MCF 10A (cell line): Measurements from ENCODE around the gene GAL3ST2. TPM values are rescaled to one million over a fixed set of nuclear protein-coding genes. Genes with fewer than 3 reads are reported as not detected.

ENCODE experiments used
- BruUV-seq: library from RNA; stranded (reverse); fragments of 400-500 nt; replicated peaks from 2 replicates; lab custom pipeline; 2021; lab: Mats Ljungman, UMichigan
- CTCF ChIA-PET: fragments of 300-600 bp; sonication (Branson Sonifier 250); formaldehyde crosslinking; extraction: SDS; loops from one replicate; lab custom pipeline; 2021; ENCODE audit warnings: antibody characterized with exemption, inconsistent platforms; lab: Yijun Ruan, JAX
- POLR2A ChIA-PET: fragments of 300-600, 350-650 bp; sonication (Branson Sonifier 250); formaldehyde crosslinking; extraction: SDS; loops from one replicate; lab custom pipeline; 2020; ENCODE audit warnings: antibody characterized with exemption, inconsistent platforms; lab: Yijun Ruan, JAX
- DNase-seq: peaks from one replicate; pipeline ENCODE4 v3.0.0-alpha.2; 2018; ENCODE audit not compliant: unreplicated experiment
- H3K27ac Mint-ChIP-seq: one replicate; pipeline ENCODE4 v1.8.0; 2022; ENCODE audit warnings: mild to moderate bottlenecking, low read depth, mixed read lengths; ENCODE audit not compliant: unreplicated experiment
- H3K27me3 Mint-ChIP-seq: one replicate; pipeline ENCODE4 v1.8.0; 2022; ENCODE audit warnings: mixed read lengths; ENCODE audit not compliant: insufficient read depth, unreplicated experiment
- H3K36me3 Mint-ChIP-seq: one replicate; pipeline ENCODE4 v1.8.0; 2022; ENCODE audit warnings: mild to moderate bottlenecking, moderate library complexity, mixed read lengths; ENCODE audit not compliant: insufficient read depth, unreplicated experiment
- H3K4me1 Mint-ChIP-seq: one replicate; pipeline ENCODE4 v1.8.0; 2022; ENCODE audit warnings: mixed read lengths; ENCODE audit not compliant: insufficient read depth, unreplicated experiment
- H3K4me3 Mint-ChIP-seq: one replicate; pipeline ENCODE4 v1.8.0; 2022; ENCODE audit warnings: mild to moderate bottlenecking, moderate library complexity, mixed read lengths; ENCODE audit not compliant: unreplicated experiment
- H3K9me3 Mint-ChIP-seq: one replicate; pipeline ENCODE4 v1.8.0; 2022; ENCODE audit warnings: mixed read lengths; ENCODE audit not compliant: unreplicated experiment
- intact Hi-C: fragments of 100-400 bp; cut with micrococcal nuclease; formaldehyde crosslinking; loops from 2 replicates; pipeline ENCODE4 v1.14.1; 2022
- total RNA-seq: library from RNA; stranded (reverse); gene quantifications from 2 replicates; pipeline ENCODE4 v1.2.3, GENCODE V29; 2022
- TF ChIP-seq, protein P1 (sequence below): fragments of 200-600 bp; IDR thresholded peaks from one replicate; pipeline ENCODE4 v1.8.0; 2022; ENCODE audit warnings: antibody characterized with exemption, mild to moderate bottlenecking; ENCODE audit not compliant: unreplicated experiment

GAL3ST2 gene
- total RNA-seq, 1 experiment from 2014 or later: not detected

DNA sequence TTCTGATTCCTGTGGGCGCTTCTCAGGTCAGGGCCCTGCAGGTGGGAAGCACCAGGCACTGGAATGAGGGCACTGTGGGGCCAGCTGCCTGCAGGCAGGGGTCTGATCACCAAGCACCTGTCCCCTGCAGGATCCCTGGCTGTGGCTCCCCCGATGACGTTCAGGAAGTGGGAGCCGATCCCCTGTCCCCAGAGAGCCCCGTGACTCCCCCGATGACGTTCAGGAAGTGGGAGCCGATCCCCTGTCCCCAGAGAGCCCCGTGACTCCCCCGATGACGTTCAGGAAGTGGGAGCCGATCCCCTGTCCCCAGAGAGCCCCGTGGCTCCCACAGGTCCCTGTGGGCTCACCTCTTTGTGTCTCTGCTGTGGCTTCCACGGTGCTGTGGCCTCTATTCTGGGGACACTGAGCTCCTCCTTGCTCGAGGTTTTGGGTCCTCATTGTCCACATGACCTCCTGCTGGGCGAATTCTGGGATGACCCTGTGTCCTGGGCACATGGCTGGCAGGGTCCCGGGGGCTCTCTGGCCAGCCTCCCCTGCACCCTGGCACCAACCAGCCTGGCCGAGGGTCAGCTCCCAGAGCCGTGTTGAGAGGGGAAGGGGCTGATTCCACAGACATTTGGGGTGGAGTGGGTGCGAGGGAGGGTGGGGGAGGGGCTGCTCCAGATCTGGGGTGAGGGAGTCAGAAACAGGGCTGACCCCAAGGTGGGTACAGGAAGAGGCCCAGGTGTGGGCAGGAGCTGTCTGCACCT, 37.2 kb downstream of the GAL3ST2 start:
- no peaks in the 10 kb centered on the region for H3K9me3 Mint-ChIP-seq
- POLR2A ChIA-PET: no interaction called here
- TF ChIP-seq, protein P1, sequence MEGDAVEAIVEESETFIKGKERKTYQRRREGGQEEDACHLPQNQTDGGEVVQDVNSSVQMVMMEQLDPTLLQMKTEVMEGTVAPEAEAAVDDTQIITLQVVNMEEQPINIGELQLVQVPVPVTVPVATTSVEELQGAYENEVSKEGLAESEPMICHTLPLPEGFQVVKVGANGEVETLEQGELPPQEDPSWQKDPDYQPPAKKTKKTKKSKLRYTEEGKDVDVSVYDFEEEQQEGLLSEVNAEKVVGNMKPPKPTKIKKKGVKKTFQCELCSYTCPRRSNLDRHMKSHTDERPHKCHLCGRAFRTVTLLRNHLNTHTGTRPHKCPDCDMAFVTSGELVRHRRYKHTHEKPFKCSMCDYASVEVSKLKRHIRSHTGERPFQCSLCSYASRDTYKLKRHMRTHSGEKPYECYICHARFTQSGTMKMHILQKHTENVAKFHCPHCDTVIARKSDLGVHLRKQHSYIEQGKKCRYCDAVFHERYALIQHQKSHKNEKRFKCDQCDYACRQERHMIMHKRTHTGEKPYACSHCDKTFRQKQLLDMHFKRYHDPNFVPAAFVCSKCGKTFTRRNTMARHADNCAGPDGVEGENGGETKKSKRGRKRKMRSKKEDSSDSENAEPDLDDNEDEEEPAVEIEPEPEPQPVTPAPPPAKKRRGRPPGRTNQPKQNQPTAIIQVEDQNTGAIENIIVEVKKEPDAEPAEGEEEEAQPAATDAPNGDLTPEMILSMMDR: no peak
- no peak overlapping the region for H3K27ac Mint-ChIP-seq
- CTCF ChIA-PET: no interaction called here
- intact Hi-C loops: no loop called here
- no peaks in the 10 kb centered on the region for H3K36me3 Mint-ChIP-seq
- no peak overlapping the region for H3K4me3 Mint-ChIP-seq
- DNase-seq: no peak
- H3K27me3 Mint-ChIP-seq: peaks cover 11% of the 10 kb centered on the region
- no TSS peak for BruUV-seq
- H3K4me1 Mint-ChIP-seq: no peaks in the 10 kb centered on the region

- Mint-ChIP-seq H3K27me3 (peaks cover 11% of the 10 kb centered on the region), H3K36me3 (no peaks in the 10 kb centered on the region), H3K4me1 (no peaks in the 10 kb centered on the region), H3K4me3 (no peak overlapping the region), H3K27ac (no peak overlapping the region), H3K9me3 (no peaks in the 10 kb centered on the region)
- TF ChIP-seq, protein P1: no peak
- intact Hi-C loops: no loop called here
- BruUV-seq: no TSS peak
- CTCF ChIA-PET: no interaction called here
- POLR2A ChIA-PET: no interaction called here
- no peak for DNase-seq
These were observed 37.7 kb downstream of the GAL3ST2 start for GRCh38 chr2:241814393-241814642.

- TF ChIP-seq, protein P1: no peak
- ChIA-PET CTCF (interaction anchor here (0.5 kb wide), 1 partner anchor 160 kb away, joined by 3 read pairs; no protein-coding TSS in a partner anchor), POLR2A (no interaction called here)
- Mint-ChIP-seq H3K27ac (no peak overlapping the region), H3K36me3 (no peaks in the 10 kb centered on the region), H3K27me3 (peaks cover 11% of the 10 kb centered on the region), H3K4me1 (no peaks in the 10 kb centered on the region), H3K9me3 (no peaks in the 10 kb centered on the region), H3K4me3 (no peak overlapping the region)
- BruUV-seq: no TSS peak
- intact Hi-C loops: no loop called here
- no peak for DNase-seq
These were observed 38.2 kb downstream of the GAL3ST2 start for GRCh38 chr2:241814643-241815476.
